ENCODE measurements around the gene MYBPC3. TPM values are rescaled to one million over a fixed set of nuclear protein-coding genes. Genes with fewer than 3 reads are reported as not detected.

MYBPC3 gene
- total and polyA plus RNA-seq, 2 donors (not counting 1 experiment from before 2014, with no cell fraction given) = not detected

GRCh38 chr11:47305734-47306483, 46.6 kb downstream of the MYBPC3 start:
- Histone ChIP-seq H3K9me3 (ENCODE audit: control insufficient read depth, insufficient read depth, low read depth, low read length) (no peaks in the 10 kb centered on the region), H3K79me2 (ENCODE audit: control insufficient read depth, insufficient read depth, low read length) (no peaks in the 10 kb centered on the region), H3K36me3 (ENCODE audit: control insufficient read depth, insufficient read depth, low read length) (peaks cover 5% of the 10 kb centered on the region), H3K4me2 (ENCODE audit: extremely low read depth, insufficient read depth, low read length) (no peak overlapping the region), H3K9ac (ENCODE audit: insufficient read depth, low read length) (no peak overlapping the region), H3K27me3 (ENCODE audit: control insufficient read depth, insufficient read depth, low read length) (no peaks in the 10 kb centered on the region), H3K4me1 (ENCODE audit: control insufficient read depth, extremely low read depth, insufficient read depth, low read length) (no peaks in the 10 kb centered on the region), H4K20me1 (ENCODE audit: control insufficient read depth, extremely low read depth, insufficient read depth, low read length) (no peaks in the 10 kb centered on the region), H3K27ac (ENCODE audit: insufficient read depth, low read length) (no peak overlapping the region), H3K4me3 (replicated peaks in 1 of 4; ENCODE audit: control extremely low read depth in 1 of 4, insufficient read depth in 1 of 4, low read depth in 3 of 4, low read length in 4 of 4) (no peak overlapping the region), H2AFZ (ENCODE audit: low read length) (no peak overlapping the region)
- no peak for TF ChIP-seq EZH2 (IDR thresholded peaks at IDR 0.05; ENCODE audit: low read length, missing control alignments)
- TF ChIP-seq CTCF (conservative IDR thresholded peaks at IDR 0.05 in 1 of 2, IDR thresholded peaks at IDR 0.05 in 1 of 2; ENCODE audit: low read depth in 1 of 2, low read length in 2 of 2) = no peak
- DNase-seq (ENCODE audit: low read depth in 2 of 2) = no peak

- Histone ChIP-seq H3K36me3 (ENCODE audit: control insufficient read depth, insufficient read depth, low read length) (peaks cover 2% of the 10 kb centered on the region), H2AFZ (ENCODE audit: low read length) (no peak overlapping the region), H3K4me1 (ENCODE audit: control insufficient read depth, extremely low read depth, insufficient read depth, low read length) (no peaks in the 10 kb centered on the region), H3K4me2 (ENCODE audit: extremely low read depth, insufficient read depth, low read length) (no peak overlapping the region), H4K20me1 (ENCODE audit: control insufficient read depth, extremely low read depth, insufficient read depth, low read length) (no peaks in the 10 kb centered on the region), H3K9me3 (ENCODE audit: control insufficient read depth, insufficient read depth, low read depth, low read length) (no peaks in the 10 kb centered on the region), H3K9ac (ENCODE audit: insufficient read depth, low read length) (no peak overlapping the region), H3K27me3 (ENCODE audit: control insufficient read depth, insufficient read depth, low read length) (no peaks in the 10 kb centered on the region), H3K27ac (ENCODE audit: insufficient read depth, low read length) (no peak overlapping the region), H3K4me3 (replicated peaks in 1 of 4; ENCODE audit: control extremely low read depth in 1 of 4, insufficient read depth in 1 of 4, low read depth in 3 of 4, low read length in 4 of 4) (no peak overlapping the region), H3K79me2 (ENCODE audit: control insufficient read depth, insufficient read depth, low read length) (no peaks in the 10 kb centered on the region)
- DNase-seq (ENCODE audit: low read depth in 2 of 2) = no peak
- no peak for TF ChIP-seq CTCF (conservative IDR thresholded peaks at IDR 0.05 in 1 of 2, IDR thresholded peaks at IDR 0.05 in 1 of 2; ENCODE audit: low read depth in 1 of 2, low read length in 2 of 2)
- TF ChIP-seq EZH2 (IDR thresholded peaks at IDR 0.05; ENCODE audit: low read length, missing control alignments) = no peak
Measured at GRCh38 chr11:47302853-47303252, 49.6 kb downstream of the MYBPC3 start.

GRCh38 chr11:47299078-47299477, 53.4 kb downstream of the MYBPC3 start:
- Histone ChIP-seq H3K27me3 (ENCODE audit: control insufficient read depth, insufficient read depth, low read length) (no peaks in the 10 kb centered on the region), H3K36me3 (ENCODE audit: control insufficient read depth, insufficient read depth, low read length) (peaks cover 4% of the 10 kb centered on the region), H3K4me1 (ENCODE audit: control insufficient read depth, extremely low read depth, insufficient read depth, low read length) (no peaks in the 10 kb centered on the region), H4K20me1 (ENCODE audit: control insufficient read depth, extremely low read depth, insufficient read depth, low read length) (no peaks in the 10 kb centered on the region), H3K9me3 (ENCODE audit: control insufficient read depth, insufficient read depth, low read depth, low read length) (no peaks in the 10 kb centered on the region), H3K4me2 (ENCODE audit: extremely low read depth, insufficient read depth, low read length) (no peak overlapping the region), H2AFZ (ENCODE audit: low read length) (no peak overlapping the region), H3K9ac (ENCODE audit: insufficient read depth, low read length) (no peak overlapping the region), H3K4me3 (replicated peaks in 1 of 4; ENCODE audit: control extremely low read depth in 1 of 4, insufficient read depth in 1 of 4, low read depth in 3 of 4, low read length in 4 of 4) (no peak overlapping the region), H3K79me2 (ENCODE audit: control insufficient read depth, insufficient read depth, low read length) (no peaks in the 10 kb centered on the region), H3K27ac (ENCODE audit: insufficient read depth, low read length) (no peak overlapping the region)
- TF ChIP-seq EZH2 (IDR thresholded peaks at IDR 0.05; ENCODE audit: low read length, missing control alignments) (no peak), CTCF (conservative IDR thresholded peaks at IDR 0.05 in 1 of 2, IDR thresholded peaks at IDR 0.05 in 1 of 2; ENCODE audit: low read depth in 1 of 2, low read length in 2 of 2) (no peak)
- DNase-seq (ENCODE audit: low read depth in 2 of 2) = no peak
